Stimulated activated CD4-positive, alpha-beta T cell treated with anti-CD3 and anti-CD28 coated beads, TNF-alpha, amount 100 ng/mL, for 48 hours (primary cell): ENCODE results near the gene SETD2.

Experiments used
- DNase-seq, 3 donors: peaks; one replicate each; pipeline ENCODE4 v3.0.0-alpha.2; 2020; ENCODE audit warnings: low read depth in 3 of 3

The SETD2 gene

DNA sequence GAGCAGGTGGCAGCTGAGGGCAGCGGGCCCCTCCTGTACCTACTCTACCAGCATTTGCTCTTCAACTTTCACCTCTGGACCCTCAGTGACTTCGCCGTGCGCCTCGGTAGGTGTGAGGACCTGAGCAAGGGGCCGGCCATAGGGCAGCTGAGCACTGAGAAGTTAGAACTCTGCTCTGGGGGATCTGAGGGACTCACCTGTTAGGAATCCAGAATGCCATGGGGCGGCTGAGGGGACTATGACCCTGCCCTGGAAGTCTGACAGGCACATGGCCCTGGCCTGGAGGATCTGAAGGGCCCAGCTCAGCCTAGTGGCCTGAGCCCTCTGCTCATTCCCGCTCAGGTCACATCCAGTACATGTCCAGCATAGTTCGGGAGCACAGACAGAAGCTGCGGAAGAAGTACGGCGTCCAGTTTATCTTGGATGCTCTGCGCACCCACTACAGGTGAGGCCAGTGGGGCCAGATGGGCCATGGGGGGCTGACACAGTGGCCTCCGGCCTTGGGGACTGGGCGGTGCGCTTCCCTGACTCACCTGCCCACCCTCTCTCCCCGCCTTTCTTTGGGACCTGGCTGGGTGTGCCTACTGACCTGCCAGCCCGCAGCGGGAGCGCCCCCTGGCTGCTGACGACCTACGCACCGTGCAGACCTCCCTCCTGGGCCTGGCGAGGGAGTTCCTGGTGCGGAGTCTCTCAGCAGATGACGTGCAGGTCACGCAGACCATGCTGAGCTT, 165.6 kb downstream of the SETD2 start:
- DNase-seq: peak in 2 of 3 donors; percentile 59 to 70

DNA sequence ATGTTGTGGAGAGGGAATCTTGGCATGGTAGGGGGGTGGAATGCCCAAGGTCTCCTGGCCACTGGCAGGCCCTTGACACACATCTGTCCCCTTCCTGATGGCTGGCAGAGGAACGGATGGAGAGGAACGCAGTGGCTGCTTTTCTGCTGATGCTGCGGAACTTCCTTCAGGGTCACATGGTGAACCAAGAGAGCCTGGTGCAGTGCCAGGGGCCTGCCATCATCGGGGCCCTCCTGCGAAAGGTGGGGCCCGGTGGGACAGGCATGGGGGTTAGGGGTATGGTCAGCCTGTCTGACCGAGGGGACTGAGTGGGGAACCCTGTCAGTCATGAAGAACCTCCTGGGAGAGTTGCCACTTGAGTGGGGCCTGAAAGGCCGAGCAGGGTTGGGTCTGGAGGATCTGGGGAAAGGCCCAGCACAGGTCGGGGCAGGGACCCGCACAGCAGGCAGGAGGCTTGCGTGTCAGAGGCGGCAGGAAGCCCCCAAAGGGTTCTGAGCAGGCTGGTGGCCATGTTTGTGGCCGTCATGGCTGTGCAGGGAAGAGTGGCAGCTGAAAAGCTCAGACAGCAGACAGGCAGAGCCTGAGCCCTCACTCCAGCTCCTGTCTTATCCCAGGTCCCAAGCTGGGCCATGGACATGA, 166.3 kb downstream of the SETD2 start:
- no peak for DNase-seq

DNA sequence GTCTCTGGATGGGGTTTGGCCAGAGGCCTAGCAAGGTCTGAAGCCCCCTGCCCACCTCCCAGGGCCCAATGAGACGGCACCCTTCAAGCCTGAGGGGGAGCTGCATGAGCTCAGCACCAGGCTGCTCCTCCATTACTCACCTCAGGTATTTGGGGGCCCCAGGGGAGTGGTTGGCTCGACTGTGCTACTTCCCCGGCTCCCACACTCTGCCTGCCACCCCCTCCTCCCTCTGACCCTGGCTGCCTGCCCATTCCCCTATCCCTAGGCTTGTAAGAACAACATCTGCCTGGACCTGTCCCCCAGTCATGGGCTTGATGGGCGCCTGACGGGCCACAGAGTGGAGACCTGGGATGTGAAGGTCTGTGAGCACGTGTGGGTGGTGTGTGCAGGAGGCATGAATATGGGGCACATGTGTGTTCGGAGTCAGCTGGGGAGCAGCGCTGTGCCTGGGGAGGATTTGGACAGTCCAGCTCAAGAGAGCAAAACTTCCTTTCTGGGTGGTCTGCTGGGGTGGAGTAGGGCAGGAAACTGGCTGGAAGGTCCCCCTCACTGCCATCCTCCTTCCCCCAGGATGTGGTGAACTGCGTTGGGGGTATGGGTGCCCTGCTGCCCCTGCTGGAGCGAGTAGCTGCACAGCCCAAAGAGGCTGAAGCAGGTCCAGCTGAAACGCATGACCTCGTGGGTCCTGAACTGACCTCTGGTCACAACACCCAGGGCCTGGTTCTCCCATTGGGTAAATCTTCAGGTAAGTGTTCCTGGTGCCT, 167.0 kb downstream of the SETD2 start:
- no peak for DNase-seq

DNA sequence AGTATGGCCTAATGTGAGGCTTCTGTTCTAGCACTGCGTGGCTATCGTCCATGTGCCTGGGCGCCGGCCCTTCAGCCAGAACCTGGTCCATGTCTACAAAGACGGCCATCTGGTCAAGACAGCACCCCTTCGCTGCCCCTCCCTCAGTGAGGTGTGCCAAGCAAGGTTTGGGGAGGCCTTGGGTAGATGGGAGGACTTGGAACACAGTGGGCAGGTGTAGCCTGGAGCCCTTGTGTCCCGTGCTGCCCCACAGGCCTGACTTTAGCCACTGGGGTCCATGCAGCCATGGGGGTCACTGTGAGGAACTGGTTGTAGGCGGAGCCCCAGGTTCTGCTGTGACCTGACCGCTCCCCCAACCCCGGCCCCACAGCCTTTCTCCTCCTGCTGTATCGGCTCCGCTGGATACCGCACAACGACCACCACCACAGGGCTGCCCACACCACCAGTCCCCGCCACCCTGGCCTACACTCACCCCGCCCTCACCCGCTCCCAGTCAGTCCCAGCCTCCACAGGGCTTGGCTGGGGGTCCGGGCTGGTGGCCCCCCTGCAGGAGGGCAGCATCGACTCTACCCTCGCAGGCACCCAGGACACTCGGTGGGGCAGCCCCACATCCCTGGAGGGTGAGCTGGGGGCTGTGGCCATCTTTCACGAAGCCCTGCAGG, 167.9 kb downstream of the SETD2 start:
- no peak for DNase-seq

DNA sequence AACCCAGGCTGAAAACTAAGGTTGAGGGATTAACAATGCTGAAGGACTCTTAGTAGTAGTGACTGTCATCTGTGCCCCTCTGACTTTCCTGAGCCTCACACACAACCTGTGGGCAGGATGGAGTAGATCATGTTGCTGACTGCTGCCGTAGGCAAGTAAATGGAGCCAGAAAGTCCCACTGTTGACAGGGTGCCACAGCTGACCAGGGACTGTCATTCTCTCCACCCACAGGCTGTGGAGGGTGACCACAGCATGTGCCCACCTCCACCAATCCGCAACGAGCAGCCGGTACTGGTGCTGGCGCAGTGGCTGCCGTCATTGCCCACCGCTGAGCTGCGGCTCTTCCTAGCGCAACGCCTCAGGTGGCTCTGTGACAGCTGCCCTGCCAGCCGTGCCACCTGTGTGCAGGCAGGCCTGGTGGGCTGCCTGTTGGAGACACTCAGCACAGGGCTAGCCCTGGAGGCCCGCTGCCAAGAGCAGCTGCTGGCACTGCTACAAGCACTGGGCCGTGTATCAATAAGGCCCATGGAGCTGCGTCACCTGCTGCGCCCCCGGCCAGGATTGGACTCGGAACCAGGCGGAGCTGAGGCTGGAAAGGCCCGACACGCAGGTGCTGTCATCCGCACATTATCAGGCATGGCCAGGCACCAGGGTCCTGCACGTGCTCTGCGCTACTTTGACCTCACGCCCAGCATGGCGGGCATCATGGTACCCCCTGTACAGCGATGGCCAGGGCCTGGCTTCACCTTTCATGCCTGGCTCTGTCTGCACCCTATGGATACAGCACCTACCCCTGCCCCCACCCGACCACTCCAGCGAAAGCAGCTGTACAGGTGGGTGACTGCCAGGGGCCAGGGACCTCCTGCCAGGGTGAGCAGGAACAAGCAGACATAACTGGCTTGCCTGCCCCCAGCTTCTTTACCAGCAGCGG, 168.8 kb downstream of the SETD2 start:
- DNase-seq: no peak

DNA sequence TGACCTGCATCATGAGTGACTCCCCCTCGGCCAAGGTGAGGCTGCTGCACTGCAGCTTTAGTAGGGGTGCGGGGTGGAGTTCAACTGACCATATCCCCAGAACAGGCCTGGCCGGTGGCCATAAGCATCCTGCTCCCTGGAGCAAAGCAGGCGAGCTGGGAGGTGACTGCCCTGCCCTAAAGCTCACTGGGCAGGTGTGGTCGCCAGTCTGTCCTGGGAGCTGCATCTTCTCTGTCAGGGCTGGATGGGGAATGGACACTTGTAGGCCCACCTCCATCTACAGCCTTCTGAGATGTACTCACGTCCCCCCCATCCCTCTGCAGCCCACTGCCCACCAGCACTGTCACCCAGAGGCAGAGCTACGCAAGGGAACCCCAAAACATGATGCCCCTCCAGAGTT, 169.9 kb downstream of the SETD2 start:
- no peak for DNase-seq

DNA sequence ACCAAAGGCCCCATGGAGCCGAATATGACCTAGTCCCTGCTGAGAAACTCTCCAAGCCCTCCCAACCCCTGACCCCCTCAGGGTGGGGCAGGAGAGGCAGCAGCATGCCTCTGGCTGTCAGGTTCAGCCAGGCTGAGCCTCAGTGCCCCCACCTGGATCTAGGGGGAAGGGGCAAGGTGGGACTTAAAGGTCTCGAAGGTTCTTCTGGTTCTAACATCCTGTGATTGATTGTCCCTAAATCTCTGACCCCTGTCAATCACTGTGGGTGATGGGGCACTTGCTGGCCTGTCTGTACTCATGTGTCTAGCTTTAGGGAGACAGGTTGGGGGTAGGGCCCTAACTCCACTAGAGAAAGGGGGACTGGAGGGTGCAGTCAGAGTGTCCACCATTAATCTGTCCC, 170.6 kb downstream of the SETD2 start:
- DNase-seq: no peak

DNA sequence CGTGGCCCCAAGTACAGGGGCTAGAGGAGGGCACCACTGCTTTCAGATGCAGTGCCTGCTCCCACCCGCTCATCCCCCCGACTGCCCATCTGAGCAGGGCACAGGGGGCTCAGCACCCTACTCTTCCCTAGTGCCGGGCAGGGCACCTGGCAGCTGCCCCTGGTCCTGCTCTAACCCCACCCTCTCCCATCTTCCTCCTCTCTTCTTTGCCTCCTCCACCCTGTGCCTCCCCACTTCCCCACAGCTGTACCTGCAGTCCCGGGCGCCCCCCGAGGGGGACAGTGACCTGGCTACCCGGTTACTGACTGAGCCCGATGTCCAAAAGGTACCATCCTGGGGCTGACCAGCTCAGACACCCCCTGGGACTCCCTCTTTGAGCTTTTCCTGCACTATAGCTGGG, 171.7 kb downstream of the SETD2 start:
- DNase-seq: no peak

DNA sequence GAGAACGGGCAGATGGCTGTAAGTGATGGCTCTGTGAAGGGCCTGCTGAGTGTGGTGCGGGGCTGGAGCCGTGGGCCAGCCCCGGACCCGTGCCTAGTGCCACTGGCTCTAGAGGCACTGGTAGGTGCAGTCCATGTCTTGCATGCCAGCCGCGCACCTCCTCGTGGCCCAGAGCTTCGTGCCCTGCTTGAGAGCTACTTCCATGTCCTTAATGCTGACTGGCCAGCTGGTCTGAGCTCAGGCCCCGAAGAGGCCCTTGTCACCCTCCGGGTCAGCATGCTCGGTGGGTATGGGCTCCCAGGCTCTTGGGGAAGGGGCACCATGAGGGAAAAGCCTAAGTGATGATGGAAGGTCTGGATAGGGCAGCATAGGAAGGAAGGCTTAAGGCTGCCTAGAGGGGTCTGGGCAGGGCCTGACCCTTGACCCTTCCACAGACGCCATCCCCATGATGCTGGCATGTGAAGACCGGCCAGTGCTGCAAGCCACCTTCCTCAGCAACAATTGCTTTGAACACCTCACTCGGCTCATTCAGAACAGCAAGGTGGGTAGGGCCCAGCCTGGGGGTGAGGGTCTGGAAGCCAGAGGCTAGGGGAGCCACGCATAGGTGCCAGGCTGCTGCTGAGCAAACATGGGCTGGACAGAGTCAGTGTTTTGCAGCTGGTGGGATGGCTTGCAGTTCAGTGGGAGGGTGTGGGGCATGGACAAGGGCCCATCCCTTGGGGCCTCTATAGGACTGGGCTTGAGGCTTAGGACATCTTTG, 172.3 kb downstream of the SETD2 start:
- no peak for DNase-seq

DNA sequence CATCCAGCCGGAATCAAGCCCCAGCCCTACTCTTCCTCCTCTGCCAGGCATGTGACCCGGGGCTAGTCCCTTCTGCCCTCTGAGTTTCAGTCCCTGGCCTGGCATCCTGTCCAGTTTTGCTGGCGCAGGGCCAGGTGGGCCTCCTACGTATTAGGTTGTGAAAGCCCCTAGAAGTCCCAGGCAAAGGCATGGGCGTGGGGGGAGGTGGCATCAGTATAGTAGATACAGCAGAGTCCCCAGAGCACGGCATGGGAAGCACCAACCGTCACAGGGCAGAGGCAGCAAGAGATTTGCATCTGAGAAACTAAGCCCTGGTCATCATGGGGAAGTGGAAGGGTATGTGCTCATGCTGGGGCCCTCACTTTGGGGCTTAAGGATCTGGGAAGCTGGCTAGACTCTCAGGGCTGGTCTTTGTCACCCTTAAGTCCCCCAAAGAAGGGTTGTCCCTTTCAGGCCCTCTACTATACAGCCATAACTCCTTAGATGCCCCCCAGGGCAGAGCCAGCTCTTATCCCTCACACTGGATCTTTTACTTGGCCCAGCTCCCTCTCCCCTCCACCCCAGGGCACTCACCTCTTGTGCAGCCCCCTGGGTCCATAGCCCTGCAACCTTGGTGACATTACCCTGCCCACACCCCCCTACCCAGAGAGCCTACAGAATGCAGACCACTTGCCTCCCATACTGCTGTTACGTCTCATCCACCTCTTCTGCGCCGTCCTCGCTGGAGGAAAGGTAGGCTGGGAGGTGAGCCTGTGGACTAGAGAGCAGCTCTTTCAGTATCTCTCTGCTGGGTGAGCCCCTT, 173.1 kb downstream of the SETD2 start:
- no peak for DNase-seq

DNA sequence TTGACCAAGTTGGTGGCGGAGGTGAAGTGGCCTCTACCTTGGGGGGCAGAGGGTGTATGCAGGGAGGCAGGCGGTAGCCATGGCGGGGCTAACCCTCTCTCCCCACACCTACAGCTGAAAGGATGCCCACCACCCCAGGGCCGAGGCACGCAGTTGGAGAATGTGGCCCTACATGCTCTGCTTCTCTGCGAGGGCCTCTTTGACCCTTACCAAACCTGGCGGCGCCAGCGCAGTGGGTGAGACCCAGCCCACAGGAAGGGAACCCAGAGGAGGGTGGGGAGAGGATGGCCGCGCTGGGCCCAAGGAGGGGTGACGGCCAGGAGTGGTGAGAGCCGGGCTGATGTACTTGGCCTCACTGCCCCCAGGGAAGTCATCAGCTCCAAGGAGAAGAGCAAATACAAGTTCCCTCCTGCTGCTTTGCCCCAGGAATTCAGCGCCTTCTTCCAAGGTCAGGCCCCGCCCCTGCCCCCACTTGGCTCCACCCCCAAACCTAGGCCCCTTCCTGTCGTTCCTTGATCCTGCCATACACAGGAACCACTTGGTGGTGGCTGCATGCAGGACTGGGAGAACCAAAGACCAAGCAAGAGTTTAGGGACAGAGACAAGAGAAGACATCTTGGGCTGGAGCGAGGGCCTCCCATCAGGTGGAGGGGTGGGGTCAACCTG, 174.6 kb downstream of the SETD2 start:
- no peak for DNase-seq

DNA sequence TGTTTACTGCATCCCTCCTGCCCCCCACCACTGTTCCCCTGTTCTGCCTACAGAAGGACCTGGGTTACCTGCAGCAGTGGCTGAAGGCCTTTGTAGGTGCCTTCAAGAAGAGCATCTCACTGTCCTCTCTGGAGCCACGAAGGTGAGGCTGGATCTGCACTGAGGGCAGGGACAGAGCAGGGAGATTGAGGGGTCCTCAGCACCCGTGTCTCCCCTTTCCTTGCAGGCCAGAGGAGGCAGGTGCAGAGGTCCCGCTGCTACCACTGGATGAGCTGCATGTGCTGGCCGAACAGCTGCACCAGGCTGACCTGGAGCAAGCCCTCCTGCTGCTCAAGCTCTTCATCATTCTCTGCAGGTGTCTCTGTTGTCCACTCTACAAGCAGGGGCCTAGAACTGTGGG, 175.3 kb downstream of the SETD2 start:
- DNase-seq: no peak

DNA sequence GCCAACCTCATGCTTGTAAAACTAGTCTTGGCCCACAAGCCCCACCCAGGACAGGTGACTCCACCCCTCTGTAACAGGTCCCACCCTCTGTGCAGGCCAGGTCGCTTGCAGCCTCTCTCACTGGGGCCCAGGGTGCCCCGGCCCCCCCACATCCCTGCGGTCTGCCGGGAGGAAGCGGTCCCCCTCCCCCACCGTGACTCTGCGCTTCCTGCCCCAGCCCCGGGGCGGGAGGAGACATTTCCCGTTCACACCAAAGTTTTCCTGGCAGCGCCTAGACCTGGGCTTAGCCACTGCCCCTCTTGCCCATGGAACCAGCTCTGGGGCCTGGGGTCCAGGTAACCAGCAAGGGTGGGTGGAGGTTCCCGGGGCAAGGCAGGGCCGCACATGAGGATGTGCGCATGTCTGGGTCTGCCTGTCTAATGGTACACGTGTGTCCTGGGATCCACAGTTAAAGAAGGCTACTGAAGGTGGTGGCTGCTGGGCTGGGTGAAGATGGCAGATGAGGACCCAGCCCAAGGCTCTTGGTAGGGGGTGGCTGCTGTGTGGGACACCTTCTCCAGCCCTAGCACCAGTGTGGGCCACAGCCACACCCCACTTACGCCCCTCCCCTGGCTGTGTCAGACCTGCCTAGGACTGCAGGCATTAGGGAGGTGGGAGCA, 176.0 kb downstream of the SETD2 start:
- peak; percentile 62 to 87 (median 79) for DNase-seq

DNA sequence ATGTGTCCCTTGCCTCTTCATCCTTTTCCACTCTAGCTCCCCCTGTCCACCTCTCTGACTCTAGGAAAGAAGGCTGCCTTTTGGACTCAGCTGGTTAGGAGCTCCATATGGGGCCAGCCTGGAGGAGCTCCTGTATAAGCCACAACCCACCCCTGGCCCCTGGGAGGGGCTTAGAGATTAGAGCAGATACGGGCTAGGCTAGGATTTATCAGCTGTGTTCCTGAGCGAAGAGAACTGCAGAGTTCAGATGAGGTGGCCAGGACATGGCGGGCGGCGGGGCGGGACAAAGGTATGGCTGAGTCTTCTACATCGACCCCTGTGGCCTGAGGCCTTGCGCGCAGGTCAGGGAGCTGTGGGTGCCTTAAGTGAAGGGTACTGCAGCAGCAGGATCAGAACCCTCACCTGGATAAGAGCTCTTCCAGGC, 176.6 kb downstream of the SETD2 start:
- DNase-seq: no peak

DNA sequence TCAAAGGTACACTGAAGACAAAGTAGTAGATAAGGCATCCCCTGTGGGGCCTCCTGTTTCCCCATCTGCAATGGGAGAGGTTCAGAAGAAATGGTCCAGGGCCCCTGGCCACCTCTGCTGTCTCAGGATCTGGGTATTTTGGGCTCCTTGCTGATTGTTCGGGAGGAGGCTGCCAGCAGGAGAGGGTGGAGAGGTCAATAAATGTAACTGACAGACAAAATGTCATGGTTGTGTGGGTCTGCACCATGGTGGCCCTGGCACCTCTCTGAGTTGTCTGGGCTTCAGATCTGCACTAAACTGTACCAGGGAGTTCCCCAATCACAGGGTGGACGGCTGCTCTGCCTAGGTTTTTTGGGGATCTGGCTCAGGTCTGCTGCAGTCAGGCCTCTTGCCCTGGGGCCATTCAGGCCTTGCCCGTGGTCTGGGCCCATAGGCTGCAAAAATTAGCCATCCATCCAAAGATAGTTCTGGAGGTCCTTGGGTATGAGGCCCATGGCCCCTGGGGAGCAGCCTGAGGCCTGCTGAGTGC, 177.1 kb downstream of the SETD2 start:
- DNase-seq: no peak

DNA sequence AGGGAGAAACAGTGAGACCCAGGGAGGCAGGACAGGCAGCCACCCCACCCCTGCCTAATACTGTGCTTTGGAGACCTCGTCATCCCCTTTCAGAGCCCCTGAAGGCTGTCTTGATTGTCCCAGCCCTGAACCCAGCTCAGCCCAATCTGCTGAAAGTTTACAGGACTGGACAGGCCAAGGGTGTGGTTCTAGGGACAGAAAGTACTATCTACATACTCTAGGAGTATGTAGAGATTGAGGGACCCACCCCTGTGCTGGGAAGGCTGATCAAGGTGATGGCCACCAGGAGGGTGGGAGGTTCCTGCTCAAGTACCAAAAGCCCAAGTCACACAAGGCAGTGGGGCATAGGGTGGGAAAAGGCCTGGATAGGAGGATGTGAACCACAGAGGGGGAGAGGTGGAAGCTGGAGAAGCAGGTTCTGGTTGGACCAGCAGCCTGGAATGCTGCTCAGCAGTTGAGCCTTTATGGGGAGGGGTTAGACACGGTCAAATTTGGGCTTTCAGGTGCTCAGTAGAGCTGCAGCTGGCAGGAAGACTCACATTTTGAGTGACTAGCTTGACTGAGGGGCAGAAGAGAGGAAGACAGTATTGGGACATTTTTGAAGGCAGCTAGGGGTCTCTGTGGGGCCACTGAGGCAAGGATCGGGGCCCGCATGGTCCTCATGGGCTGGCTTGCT, 177.7 kb downstream of the SETD2 start:
- DNase-seq: no peak

DNA sequence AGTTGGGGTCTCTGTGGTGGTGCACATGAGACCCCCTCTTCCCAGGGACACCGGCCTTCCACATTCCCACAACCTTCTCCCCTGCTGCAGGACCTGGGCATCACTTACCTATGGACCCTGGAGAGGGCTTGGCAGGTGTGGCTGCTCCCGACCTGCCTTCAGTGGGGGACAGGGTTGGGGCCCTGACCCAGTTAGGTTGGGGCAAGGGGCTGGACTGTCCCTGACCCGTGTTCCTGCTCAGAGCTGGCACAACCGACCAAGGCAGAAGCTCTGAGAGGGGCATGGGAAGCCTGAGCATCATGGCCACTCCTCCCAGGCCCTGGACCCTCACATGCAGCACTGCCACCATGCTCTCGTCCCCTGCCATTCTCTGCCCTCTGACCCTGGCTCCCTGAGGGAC, 178.3 kb downstream of the SETD2 start:
- no peak for DNase-seq
